Natural killer cell (primary cell): Measurements from ENCODE around the gene CARD16. TPM values are rescaled to one million over a fixed set of nuclear protein-coding genes. Genes with fewer than 3 reads are reported as not detected.

ENCODE experiments used
- ATAC-seq, 3 donors: fragments of 150-1000 bp in 2 of 3; fragments of 200-7000 bp in 1 of 3; cut with Tn5 transposase; 1 replicate in 1 of 3; 2 replicates in 2 of 3; pipeline ENCODE4 v1.10.0; 2021; ENCODE audit warnings: mild to moderate bottlenecking in 2 of 3, moderate library complexity in 2 of 3
- DNase-seq, 2 donors: peaks; one replicate each; pipeline versions ENCODE4 v3.0.0 to v3.0.0-alpha.2; 2013 to 2021; ENCODE audit warnings: mixed read lengths in 1 of 2
- H3K27ac ChIP-seq: one replicate; pipeline ENCODE4 v1.5.1; 2013; ENCODE audit warnings: mild to moderate bottlenecking, low read length
- H3K27me3 ChIP-seq: one replicate; pipeline ENCODE4 v1.6.1; 2013; ENCODE audit warnings: low read length; ENCODE audit not compliant: control insufficient read depth, insufficient read depth
- H3K36me3 ChIP-seq: one replicate; pipeline ENCODE4 v1.6.1; 2013; ENCODE audit warnings: low read length; ENCODE audit not compliant: control insufficient read depth, insufficient read depth
- H3K4me1 ChIP-seq: one replicate; pipeline ENCODE4 v1.6.1; 2013; ENCODE audit warnings: low read length; ENCODE audit not compliant: control insufficient read depth, insufficient read depth
- H3K4me3 ChIP-seq: one replicate; pipeline ENCODE4 v1.5.1; 2013; ENCODE audit warnings: low read length
- H3K9me3 ChIP-seq: one replicate; pipeline ENCODE4 v1.6.1; 2013; ENCODE audit warnings: low read length; ENCODE audit not compliant: control insufficient read depth, insufficient read depth
- H3K27ac Mint-ChIP-seq, 2 donors: one replicate each; pipeline ENCODE4 v1.8.0; 2022; ENCODE audit warnings: mild to moderate bottlenecking in 2 of 2, mixed read lengths in 2 of 2, moderate library complexity in 1 of 2
- H3K27me3 Mint-ChIP-seq, 2 donors: one replicate each; pipeline ENCODE4 v1.8.0; 2022; ENCODE audit warnings: low read depth in 2 of 2, mixed read lengths in 2 of 2
- H3K36me3 Mint-ChIP-seq: one replicate; pipeline ENCODE4 v1.8.0; 2022; ENCODE audit warnings: mixed read lengths
- H3K4me1 Mint-ChIP-seq, 2 donors: one replicate each; pipeline ENCODE4 v1.8.0; 2022; ENCODE audit warnings: mixed read lengths in 2 of 2
- H3K4me3 Mint-ChIP-seq: one replicate; pipeline ENCODE4 v1.8.0; 2022; ENCODE audit warnings: mild to moderate bottlenecking, moderate library complexity, mixed read lengths
- H3K9me3 Mint-ChIP-seq, 2 donors: one replicate each; pipeline ENCODE4 v1.8.0; 2022; ENCODE audit warnings: mixed read lengths in 2 of 2
- WGBS: methylation state at CpG from one replicate; pipeline ENCODE4 v1.1.7; 2013; ENCODE audit warnings: missing lambda C conversion rate; ENCODE audit not compliant: insufficient coverage; 5-methylcytosine and 5-hydroxymethylcytosine counted together
- intact Hi-C: fragments of 100-400 bp; cut with micrococcal nuclease; formaldehyde crosslinking; loops from one replicate; pipeline ENCODE4 v1.14.2; 2022
- total RNA-seq, 4 donors: library from RNA; stranded (reverse); fragments of 120-200 nt in 1 of 4; gene quantifications; one replicate each; pipeline versions ENCODE4 v1.2.3 to v1.2.4, GENCODE V29; 2013 to 2022
- TF ChIP-seq, protein P1 (sequence below): fragments of 200-600 bp; IDR thresholded peaks from one replicate; pipeline ENCODE4 v1.8.0; 2022; ENCODE audit warnings: antibody characterized with exemption

CARD16 gene
- total RNA-seq, 3 donors from 2014 or later (not counting 1 experiment from before 2014, with no cell fraction given): 54.7 to 113 (median 110) TPM

DNA sequence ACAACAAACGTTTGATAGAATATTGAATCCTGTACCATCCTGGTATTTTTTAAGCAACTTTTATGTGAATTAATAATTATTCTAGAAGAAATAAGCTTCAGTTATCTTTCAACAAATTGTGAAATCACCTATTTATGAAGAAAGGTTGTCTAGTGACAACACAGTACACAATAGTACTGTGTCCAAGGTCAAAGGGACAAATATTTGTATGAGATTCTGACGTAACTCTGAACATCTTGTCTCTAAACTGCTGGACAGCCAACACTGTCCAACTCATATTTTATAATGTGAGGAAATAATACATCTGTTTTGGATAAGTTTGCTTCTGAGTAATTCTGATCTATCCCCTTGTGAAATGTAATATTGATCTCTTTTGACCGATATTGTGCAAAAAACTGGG lies 41.1 kb downstream of the CARD16 start:
- DNase-seq: no peak
- Histone ChIP-seq H3K27me3 (no peaks in the 10 kb centered on the region), H3K4me3 (no peak overlapping the region), H3K4me1 (no peaks in the 10 kb centered on the region), H3K27ac (no peak overlapping the region), H3K36me3 (no peaks in the 10 kb centered on the region), H3K9me3 (no peaks in the 10 kb centered on the region)
- Mint-ChIP-seq H3K4me3 (no peak overlapping the region), H3K9me3 (no peaks in the 10 kb centered on the region), H3K4me1 (peaks cover 6 to 7% of the 10 kb centered on the region in 2 donors), H3K27me3 (no peaks in the 10 kb centered on the region), H3K27ac (no peak overlapping the region), H3K36me3 (no peaks in the 10 kb centered on the region)
- intact Hi-C loops: loop anchor here (5.0 to 10.0 kb wide), 4 partner anchors 59 to 1322 kb away; no protein-coding TSS in a partner anchor
- 100% methylated on average over 2 of the region's 3 CpGs for WGBS
- ATAC-seq: no peak
- TF ChIP-seq, protein P1, sequence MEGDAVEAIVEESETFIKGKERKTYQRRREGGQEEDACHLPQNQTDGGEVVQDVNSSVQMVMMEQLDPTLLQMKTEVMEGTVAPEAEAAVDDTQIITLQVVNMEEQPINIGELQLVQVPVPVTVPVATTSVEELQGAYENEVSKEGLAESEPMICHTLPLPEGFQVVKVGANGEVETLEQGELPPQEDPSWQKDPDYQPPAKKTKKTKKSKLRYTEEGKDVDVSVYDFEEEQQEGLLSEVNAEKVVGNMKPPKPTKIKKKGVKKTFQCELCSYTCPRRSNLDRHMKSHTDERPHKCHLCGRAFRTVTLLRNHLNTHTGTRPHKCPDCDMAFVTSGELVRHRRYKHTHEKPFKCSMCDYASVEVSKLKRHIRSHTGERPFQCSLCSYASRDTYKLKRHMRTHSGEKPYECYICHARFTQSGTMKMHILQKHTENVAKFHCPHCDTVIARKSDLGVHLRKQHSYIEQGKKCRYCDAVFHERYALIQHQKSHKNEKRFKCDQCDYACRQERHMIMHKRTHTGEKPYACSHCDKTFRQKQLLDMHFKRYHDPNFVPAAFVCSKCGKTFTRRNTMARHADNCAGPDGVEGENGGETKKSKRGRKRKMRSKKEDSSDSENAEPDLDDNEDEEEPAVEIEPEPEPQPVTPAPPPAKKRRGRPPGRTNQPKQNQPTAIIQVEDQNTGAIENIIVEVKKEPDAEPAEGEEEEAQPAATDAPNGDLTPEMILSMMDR: no peak

DNA sequence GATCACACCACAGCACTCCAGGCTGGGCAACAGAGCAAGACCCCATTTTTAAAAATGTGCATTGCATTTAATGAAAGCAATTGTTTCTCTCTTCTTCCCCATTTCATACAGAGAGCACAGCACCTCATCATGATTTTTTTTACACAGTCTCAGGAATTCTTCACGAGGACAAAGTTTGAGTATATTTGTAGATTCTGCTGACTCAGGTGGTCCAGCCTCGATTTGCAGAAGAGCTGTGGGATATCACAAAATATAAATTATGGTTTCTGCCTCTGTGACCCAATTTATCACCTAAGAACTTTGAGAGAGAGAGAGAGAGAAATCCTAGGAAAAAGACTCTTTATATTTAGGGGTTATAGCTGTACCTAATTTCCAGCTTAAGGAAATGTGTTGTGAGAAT lies 42.0 kb downstream of the CARD16 start:
- H3K9me3 ChIP-seq: no peaks in the 10 kb centered on the region
- no peaks in the 10 kb centered on the region for H3K4me1 ChIP-seq
- no peak overlapping the region for H3K27ac ChIP-seq
- no peaks in the 10 kb centered on the region for H3K36me3 ChIP-seq
- H3K4me3 ChIP-seq: no peak overlapping the region
- H3K4me3 Mint-ChIP-seq: no peak overlapping the region
- H3K9me3 Mint-ChIP-seq: no peaks in the 10 kb centered on the region
- DNase-seq (no peak), ATAC-seq (no peak)
- 71% methylated on average over 1 of the region's 2 CpGs for WGBS
- intact Hi-C loops: loop anchor here (5.0 to 10.0 kb wide), 4 partner anchors 58 to 1321 kb away; no protein-coding TSS in a partner anchor
- H3K36me3 Mint-ChIP-seq: no peaks in the 10 kb centered on the region
- peaks cover 6 to 7% of the 10 kb centered on the region in 2 donors for H3K4me1 Mint-ChIP-seq
- no peaks in the 10 kb centered on the region for H3K27me3 ChIP-seq
- TF ChIP-seq, protein P1: no peak
- no peak overlapping the region for H3K27ac Mint-ChIP-seq
- H3K27me3 Mint-ChIP-seq: no peaks in the 10 kb centered on the region

DNA sequence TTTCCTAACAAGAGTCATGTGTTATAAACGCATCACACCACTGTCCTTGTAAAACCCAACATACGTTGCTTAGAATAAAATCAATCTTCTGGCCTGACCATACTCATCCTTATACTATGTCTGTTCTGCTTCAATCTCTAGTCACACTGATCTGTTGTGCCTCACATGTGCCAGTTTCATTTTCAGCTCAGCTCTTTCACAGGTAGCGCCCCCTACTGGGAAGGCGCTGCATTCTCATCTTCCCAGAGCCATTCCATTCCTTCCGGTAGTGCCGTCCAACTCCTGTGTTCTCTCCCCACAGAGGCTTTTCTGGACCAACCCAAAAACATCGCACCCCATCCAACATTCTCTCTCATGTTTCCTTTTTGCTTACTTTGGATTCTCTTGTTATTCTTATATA lies 44.3 kb downstream of the CARD16 start:
- Mint-ChIP-seq H3K27ac (no peak overlapping the region), H3K4me1 (peaks cover 6 to 7% of the 10 kb centered on the region in 2 donors), H3K9me3 (no peaks in the 10 kb centered on the region), H3K4me3 (no peak overlapping the region), H3K27me3 (no peaks in the 10 kb centered on the region), H3K36me3 (no peaks in the 10 kb centered on the region)
- Histone ChIP-seq H3K36me3 (no peaks in the 10 kb centered on the region), H3K4me3 (no peak overlapping the region), H3K4me1 (no peaks in the 10 kb centered on the region), H3K27me3 (no peaks in the 10 kb centered on the region), H3K9me3 (no peaks in the 10 kb centered on the region), H3K27ac (no peak overlapping the region)
- ATAC-seq (peak; percentile 83 to 92 (median 89)), DNase-seq (peak; percentile 40 to 77)
- 84% methylated on average over 7 of the region's 7 CpGs for WGBS
- TF ChIP-seq, protein P1: peak; percentile 90
- intact Hi-C loops: loop anchor here (1.0 to 10.0 kb wide), 5 partner anchors 56 to 1318 kb away; no protein-coding TSS in a partner anchor

DNA sequence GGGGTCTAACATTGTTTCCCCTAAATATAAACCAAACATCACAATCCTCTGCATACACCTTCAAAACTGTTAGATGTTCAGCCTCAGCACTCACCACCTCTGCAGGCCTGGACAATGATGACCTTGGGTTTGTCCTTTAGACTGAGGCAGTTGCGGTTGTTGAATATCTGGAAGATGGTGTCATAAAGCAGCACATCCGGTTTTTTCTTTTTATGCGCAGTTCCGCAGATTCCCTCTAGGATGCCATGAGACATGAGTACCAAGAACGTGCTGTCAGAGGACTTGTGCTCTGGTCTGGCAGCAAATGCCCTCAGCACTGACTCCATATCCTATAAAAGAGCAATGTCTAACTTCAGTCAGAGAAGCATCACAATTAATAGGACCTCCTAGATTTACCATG lies 45.0 kb downstream of the CARD16 start:
- no peak overlapping the region for H3K4me3 ChIP-seq
- no peaks in the 10 kb centered on the region for H3K27me3 Mint-ChIP-seq
- ATAC-seq: peak in 1 of 3 donors; percentile 26
- intact Hi-C loops: loop anchor here (1.0 to 10.0 kb wide), 5 partner anchors 55 to 1318 kb away; no protein-coding TSS in a partner anchor
- no peaks in the 10 kb centered on the region for H3K27me3 ChIP-seq
- TF ChIP-seq, protein P1: no peak
- no peaks in the 10 kb centered on the region for H3K4me1 ChIP-seq
- 98% methylated on average over 5 of the region's 5 CpGs for WGBS
- no peaks in the 10 kb centered on the region for H3K36me3 ChIP-seq
- H3K27ac ChIP-seq: no peak overlapping the region
- H3K4me3 Mint-ChIP-seq: no peak overlapping the region
- no peaks in the 10 kb centered on the region for H3K9me3 ChIP-seq
- DNase-seq: peak in 1 of 2 donors; percentile 40
- H3K27ac Mint-ChIP-seq: no peak overlapping the region
- no peaks in the 10 kb centered on the region for H3K9me3 Mint-ChIP-seq
- H3K36me3 Mint-ChIP-seq: no peaks in the 10 kb centered on the region
- peaks cover 7% of the 10 kb centered on the region in 2 donors for H3K4me1 Mint-ChIP-seq
